Measurements from ENCODE around the gene OR4P4.

OR4P4 gene

GRCh38 chr11:55634813-55635212 is at the start of gene OR4P4:
Gene OR4P4 (plus strand): TSS chr11:55635113.
- no peak for FAIRE-seq

GRCh38 chr11:55607545-55607944 is 27.4 kb upstream of the OR4P4 start, which contains the start of gene OR4C11:
Gene OR4C11 (minus strand): TSS chr11:55607645. CDS start chr11:55604373, 3,272 bp downstream.
- FAIRE-seq = no peak

- FAIRE-seq = no peak
These were observed 10.4 kb upstream of the OR4P4 start for GRCh38 chr11:55624531-55624930.

GRCh38 chr11:55648027-55648426 is 13.1 kb downstream of the OR4P4 start, which contains the start of gene OR4S2:
Gene OR4S2 (plus strand): TSS chr11:55648327. CDS start chr11:55650904, 2,577 bp downstream.
- no peak for FAIRE-seq

GRCh38 chr11:55652560-55652959 is 17.6 kb downstream of the OR4P4 start:
- no peak for FAIRE-seq

GRCh38 chr11:55655096-55655495 is 20.2 kb downstream of the OR4P4 start:
- no peak for FAIRE-seq

- no peak for FAIRE-seq
These were observed 23.2 kb downstream of the OR4P4 start for GRCh38 chr11:55658031-55658573.

GRCh38 chr11:55658608-55659007 is 23.7 kb downstream of the OR4P4 start:
- FAIRE-seq = no peak

GRCh38 chr11:55661901-55662300 is 27.0 kb downstream of the OR4P4 start, which contains the start of gene OR4C6:
Gene OR4C6 (plus strand): TSS chr11:55662201. CDS start chr11:55665167, 2,966 bp downstream.
- FAIRE-seq = no peak

GRCh38 chr11:55669376-55669775 is 34.5 kb downstream of the OR4P4 start:
- no peak for FAIRE-seq

- FAIRE-seq = no peak
These were observed 38.9 kb downstream of the OR4P4 start for GRCh38 chr11:55673860-55674259.

All from A204.1 (cell line).